Measurements from ENCODE around the gene ADRA2C.

Gene ADRA2C

GRCh38 chr4:3766036-3766784 is at the start of gene ADRA2C:
Gene ADRA2C, plus strand, starts transcription at chr4:3766385. Its CDS starts 222 bp downstream, at chr4:3766607.
- no peak for FAIRE-seq

GRCh38 chr4:3716631-3717235 is 49.5 kb upstream of the ADRA2C start:
- no peak for FAIRE-seq

- FAIRE-seq: no peak
Measured at GRCh38 chr4:3717241-3717640, 48.9 kb upstream of the ADRA2C start.

GRCh38 chr4:3718462-3718861 is 47.7 kb upstream of the ADRA2C start:
- FAIRE-seq: no peak

GRCh38 chr4:3719191-3719590 is 47.0 kb upstream of the ADRA2C start:
- FAIRE-seq: no peak

- FAIRE-seq: no peak
Measured at GRCh38 chr4:3719836-3720235, 46.3 kb upstream of the ADRA2C start.

GRCh38 chr4:3720466-3720865 is 45.7 kb upstream of the ADRA2C start:
- no peak for FAIRE-seq

- FAIRE-seq: no peak
Measured at GRCh38 chr4:3721186-3721585, 45.0 kb upstream of the ADRA2C start.

- FAIRE-seq: no peak
Measured at GRCh38 chr4:3721627-3722026, 44.6 kb upstream of the ADRA2C start.

GRCh38 chr4:3722446-3723231 is 43.5 kb upstream of the ADRA2C start:
- no peak for FAIRE-seq

- FAIRE-seq: no peak
Measured at GRCh38 chr4:3723232-3723642, 42.9 kb upstream of the ADRA2C start.

GRCh38 chr4:3724319-3725231 is 41.6 kb upstream of the ADRA2C start:
- FAIRE-seq: no peak

- no peak for FAIRE-seq
Measured at GRCh38 chr4:3725936-3726870, 40.0 kb upstream of the ADRA2C start.

GRCh38 chr4:3727847-3728469 is 38.2 kb upstream of the ADRA2C start:
- FAIRE-seq: no peak

- no peak for FAIRE-seq
Measured at GRCh38 chr4:3729188-3729881, 36.9 kb upstream of the ADRA2C start.

- no peak for FAIRE-seq
Measured at GRCh38 chr4:3729882-3730226, 36.3 kb upstream of the ADRA2C start.

GRCh38 chr4:3730422-3731190 is 35.6 kb upstream of the ADRA2C start:
- FAIRE-seq: no peak

GRCh38 chr4:3732076-3733028 is 33.8 kb upstream of the ADRA2C start:
- no peak for FAIRE-seq

All from colon (tissue), 2 donors.